OCI-LY1 (cell line): ENCODE results near the gene BMF.

Experiments used
- CTCF ChIP-seq: fragments of 200-600 bp; sonication (generic), shearing (Covaris generic); IDR thresholded peaks from 2 replicates; pipeline ENCODE4 v1.5.1; 2017; ENCODE audit warnings: mild to moderate bottlenecking, antibody characterized with exemption, low read length, moderate library complexity, mixed read lengths
- EZH2 ChIP-seq: fragments of 200-600 bp; sonication (generic), shearing (Covaris generic); IDR thresholded peaks from 2 replicates; pipeline ENCODE4 v1.8.0; 2017; ENCODE audit warnings: borderline replicate concordance, mixed run types, mild to moderate bottlenecking, antibody characterized with exemption, low read length, moderate library complexity, mixed read lengths

GRCh38 chr15:40110866-40111550 is 2.3 kb upstream of the BMF start:
- TF ChIP-seq CTCF = no peak
- no peak for TF ChIP-seq EZH2
